Chondrocyte (in vitro differentiated cells): ENCODE data around the gene DNAJA2. TPM values are rescaled to one million over a fixed set of nuclear protein-coding genes. Genes with fewer than 3 reads are reported as not detected.

ENCODE experiments used
- DNase-seq: peaks from one replicate; pipeline ENCODE4 v3.0.0; 2021; ENCODE audit warnings: mixed read lengths, low spot score
- H3K27ac Mint-ChIP-seq: one replicate; pipeline ENCODE4 v1.8.0; 2021; ENCODE audit warnings: mild to moderate bottlenecking, moderate library complexity, mixed read lengths; ENCODE audit not compliant: unreplicated experiment
- H3K27me3 Mint-ChIP-seq: 2 replicates; pipeline ENCODE4 v1.8.0; 2021; ENCODE audit warnings: low read depth, mixed read lengths
- H3K36me3 Mint-ChIP-seq: 2 replicates; pipeline ENCODE4 v1.8.0; 2021; ENCODE audit warnings: low read depth, mixed read lengths
- H3K4me1 Mint-ChIP-seq: 2 replicates; pipeline ENCODE4 v1.8.0; 2021; ENCODE audit warnings: low read depth, mild to moderate bottlenecking, mixed read lengths
- H3K4me3 Mint-ChIP-seq: one replicate; pipeline ENCODE4 v1.8.0; 2021; ENCODE audit warnings: mild to moderate bottlenecking, moderate library complexity, mixed read lengths; ENCODE audit not compliant: unreplicated experiment
- H3K9me3 Mint-ChIP-seq: 2 replicates; pipeline ENCODE4 v1.8.0; 2021; ENCODE audit warnings: low read depth, mixed read lengths
- CTCF ChIP-seq: fragments of 200-600 bp; sonication (generic); IDR thresholded peaks from 2 replicates; pipeline ENCODE4 v1.5.0; 2021; ENCODE audit warnings: antibody characterized with exemption, mild to moderate bottlenecking, moderate library complexity
- total RNA-seq: library from RNA; stranded (reverse); gene quantifications from 3 replicates; pipeline ENCODE4 v1.2.1, GENCODE V29; 2021

The DNAJA2 gene
- total RNA-seq, 1 donor from 2014 or later: 44.6 TPM

DNA sequence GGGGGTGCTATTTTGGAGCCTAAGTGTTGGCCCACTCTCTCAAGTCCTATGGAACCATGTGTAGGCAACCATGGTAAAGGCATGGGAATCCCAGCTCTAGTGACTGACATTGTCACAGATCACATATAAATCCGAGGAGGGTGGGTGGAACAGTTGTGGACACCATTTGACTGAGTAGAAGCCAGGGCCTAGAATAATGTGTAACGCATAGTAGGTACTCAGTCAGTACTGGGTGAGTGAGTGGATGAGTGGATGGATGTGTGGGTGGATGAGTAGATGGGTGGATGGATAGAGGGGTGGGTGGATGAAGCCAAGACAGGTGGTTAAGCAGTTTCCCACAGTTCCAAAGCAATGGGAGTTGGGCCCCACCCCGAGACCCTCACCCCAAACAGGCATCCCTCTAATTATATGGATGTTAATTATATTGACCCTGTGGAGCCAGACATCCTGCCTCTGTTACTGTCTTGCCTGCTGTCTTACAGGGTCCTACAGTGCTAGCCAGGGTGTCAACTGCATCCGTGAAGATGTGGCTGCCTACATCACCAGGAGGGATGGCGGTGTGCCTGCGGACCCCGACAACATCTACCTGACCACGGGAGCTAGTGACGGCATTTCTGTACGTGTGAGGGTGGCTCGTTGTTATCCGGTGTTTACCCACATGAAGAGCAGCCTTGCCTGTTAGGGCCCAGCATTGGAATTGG lies 67.0 kb downstream of the DNAJA2 start:
- no peak overlapping the region for H3K27ac Mint-ChIP-seq

More for the DNA sequence above, 67.0 kb downstream of the DNAJA2 start:
- Mint-ChIP-seq H3K27me3 (no peaks in the 10 kb centered on the region), H3K9me3 (no peaks in the 10 kb centered on the region), H3K4me1 (peaks cover 5% of the 10 kb centered on the region), H3K36me3 (peaks cover 29% of the 10 kb centered on the region), H3K4me3 (no peak overlapping the region)
- no peak for DNase-seq
- TF ChIP-seq CTCF: no peak

Other genes with a start within 250 kb of the DNAJA2 start
- gene MYLK3, start 225.3 kb downstream of the DNAJA2 start, total RNA-seq: 0.05 to 0.65 TPM (median 0.32 TPM) in 3 replicates
- 15.3 to 19.1 TPM (median 17.7 TPM) in 3 replicates for gene C16orf87, start 142.5 kb downstream of the DNAJA2 start, total RNA-seq
- 35.1 to 67.1 TPM (median 59.6 TPM) in 3 replicates for gene GPT2, start 89.3 kb downstream of the DNAJA2 start, total RNA-seq
- 9.0 to 10.2 TPM (median 10.1 TPM) in 3 replicates for gene NETO2, start 170.3 kb upstream of the DNAJA2 start, total RNA-seq